CD4-positive, alpha-beta T cell treated with Interleukin-17A for 4 hours (primary cell): Measurements from ENCODE around the gene RPL14.

Experiments used
- DNase-seq: peaks from one replicate; pipeline ENCODE4 v3.0.0-alpha.2; 2020; ENCODE audit warnings: mixed read lengths

Gene RPL14

GRCh38 chr3:40463579-40463978 lies 6.4 kb downstream of the RPL14 start:
- no peak for DNase-seq

GRCh38 chr3:40464339-40465110 lies 7.4 kb downstream of the RPL14 start:
- peak; percentile 27 for DNase-seq

GRCh38 chr3:40465111-40465407 lies 7.9 kb downstream of the RPL14 start:
- DNase-seq: no peak

- DNase-seq: no peak
Observed at GRCh38 chr3:40465456-40465855, 8.3 kb downstream of the RPL14 start.

GRCh38 chr3:40468018-40468417 lies 10.9 kb downstream of the RPL14 start:
- DNase-seq: no peak

GRCh38 chr3:40470701-40471100 lies 13.6 kb downstream of the RPL14 start:
- no peak for DNase-seq

GRCh38 chr3:40476478-40477470 lies 19.6 kb downstream of the RPL14 start, which contains the start of gene ZNF619:
ZNF619 (plus strand) TSS chr3:40477122; CDS start chr3:40477980, 858 bp downstream.
- DNase-seq: peak; percentile 72

GRCh38 chr3:40477666-40478065 lies 20.5 kb downstream of the RPL14 start:
- no peak for DNase-seq

- DNase-seq: no peak
Observed at GRCh38 chr3:40487172-40487571, 30.0 kb downstream of the RPL14 start.

- DNase-seq: no peak
Observed at GRCh38 chr3:40490916-40491315, 33.8 kb downstream of the RPL14 start.

- no peak for DNase-seq
Observed at GRCh38 chr3:40494698-40495097, 37.6 kb downstream of the RPL14 start.

- no peak for DNase-seq
Observed at GRCh38 chr3:40497288-40497687, 40.1 kb downstream of the RPL14 start.

GRCh38 chr3:40499952-40500351 lies 42.8 kb downstream of the RPL14 start:
- DNase-seq: no peak

GRCh38 chr3:40502034-40502433 lies 44.9 kb downstream of the RPL14 start:
- DNase-seq: no peak

- no peak for DNase-seq
Observed at GRCh38 chr3:40504636-40505430, 47.7 kb downstream of the RPL14 start.

- DNase-seq: peak; percentile 66
Observed at GRCh38 chr3:40505599-40506462, 48.7 kb downstream of the RPL14 start, which contains the start of gene ZNF620. ZNF620 (plus strand) TSS chr3:40506039; CDS start chr3:40506353, 314 bp downstream.

- no peak for DNase-seq
Observed at GRCh38 chr3:40511031-40511718, 54.0 kb downstream of the RPL14 start.

GRCh38 chr3:40516201-40516600 lies 59.1 kb downstream of the RPL14 start:
- DNase-seq: no peak

- no peak for DNase-seq
Observed at GRCh38 chr3:40518067-40518466, 60.9 kb downstream of the RPL14 start.
